ENCODE measurements around the gene FOXB1.
A peak's percentile ranks its signal among the peaks of the same experiment; 100 is the strongest.

GRCh38 chr15:59993950-59994401 is 10.1 kb upstream of the FOXB1 start:
- TF ChIP-seq CTCF (conservative IDR thresholded peaks at IDR 0.05 in 1 of 2, IDR thresholded peaks at IDR 0.05 in 1 of 2; ENCODE audit: extremely low read depth in 1 of 2, insufficient read depth in 1 of 2, low read depth in 1 of 2, low read length in 2 of 2) (no peak), EZH2 (IDR thresholded peaks at IDR 0.05; ENCODE audit: borderline replicate concordance, low read length) (peak; percentile 39)
